IMR-90 (cell line): ENCODE results near the gene SESN1. TPM values are rescaled to one million over a fixed set of nuclear protein-coding genes. Genes with fewer than 3 reads are reported as not detected.
"Not testable (repeated sequence)": the region's sequence is repeated elsewhere in the genome, so short reads cannot be mapped to it uniquely, and the experiment has no call there.

ENCODE experiments used
- ATAC-seq: fragments of 200-7000 bp; cut with Tn5 transposase; 2 replicates; pipeline ENCODE4 v1.9.1; 2020; ENCODE audit warnings: low read depth, mild to moderate bottlenecking, moderate library complexity
- BruUV-seq: library from RNA; stranded (reverse); fragments of 400-500 nt; replicated peaks from 2 replicates; lab custom pipeline; 2021; lab: Mats Ljungman, UMichigan
- CTCF ChIA-PET: fragments of 300-600 bp; formaldehyde crosslinking; extraction: SDS; loops from one replicate; lab custom pipeline; 2021; ENCODE audit warnings: antibody characterized with exemption; lab: Yijun Ruan, JAX
- POLR2A ChIA-PET: fragments of 300-600 bp; sonication (Branson Sonifier 250); formaldehyde crosslinking; loops from one replicate; lab custom pipeline; 2022; ENCODE audit warnings: antibody characterized with exemption; ENCODE audit not compliant: unreplicated experiment; lab: Charles Lee
- DNase-seq: peaks from one replicate; pipeline ENCODE4 v3.0.0; 2013
- H2AFZ ChIP-seq: replicated peaks from 2 replicates; pipeline ENCODE3; 2013; ENCODE audit warnings: low read length, mild to moderate bottlenecking; ENCODE audit not compliant: poor library complexity
- H2AK5ac ChIP-seq: 2 replicates; pipeline ENCODE4 v1.6.1; 2013; ENCODE audit warnings: low read depth, low read length, inconsistent platforms
- H2AK9ac ChIP-seq: replicated peaks from 2 replicates; pipeline ENCODE3; 2013; ENCODE audit warnings: mild to moderate bottlenecking, low read depth, low read length, moderate library complexity; ENCODE audit not compliant: poor library complexity
- H2BK120ac ChIP-seq: 2 replicates; pipeline ENCODE4 v1.6.1; 2013; ENCODE audit warnings: low read depth, low read length, inconsistent platforms
- H2BK15ac ChIP-seq: 3 replicates; pipeline ENCODE4 v1.6.1; 2013; ENCODE audit warnings: low read depth, low read length, inconsistent platforms
- H2BK20ac ChIP-seq: 2 replicates; pipeline ENCODE4 v1.6.1; 2013; ENCODE audit warnings: low read depth, mild to moderate bottlenecking, inconsistent platforms, low read length, moderate library complexity
- H2BK5ac ChIP-seq: 2 replicates; pipeline ENCODE4 v1.6.1; 2013; ENCODE audit warnings: mild to moderate bottlenecking, low read depth, low read length, inconsistent platforms; ENCODE audit not compliant: poor library complexity, severe bottlenecking
- H3K14ac ChIP-seq: replicated peaks from 2 replicates; pipeline ENCODE4 v1.6.1; 2013; ENCODE audit warnings: low read depth, low read length, inconsistent platforms
- H3K18ac ChIP-seq: 2 replicates; pipeline ENCODE4 v1.6.1; 2013; ENCODE audit warnings: low read depth, low read length, control low read depth
- H3K23ac ChIP-seq: 2 replicates; pipeline ENCODE4 v1.6.1; 2013; ENCODE audit warnings: low read depth, low read length, inconsistent platforms
- H3K27ac ChIP-seq: 2 replicates; pipeline ENCODE4 v1.5.1; 2013; ENCODE audit warnings: mild to moderate bottlenecking, control low read depth, low read length; ENCODE audit not compliant: insufficient read depth
- H3K27me3 ChIP-seq: 2 replicates; pipeline ENCODE4 v1.6.1; 2013; ENCODE audit warnings: low read length; ENCODE audit not compliant: control insufficient read depth, insufficient read depth
- H3K36me3 ChIP-seq: 2 replicates; pipeline ENCODE4 v1.6.1; 2013; ENCODE audit warnings: low read length, mixed read lengths; ENCODE audit not compliant: control insufficient read depth, insufficient read depth
- H3K4ac ChIP-seq: 2 replicates; pipeline ENCODE4 v1.6.1; 2013; ENCODE audit warnings: low read depth, low read length, inconsistent platforms
- H3K4me1 ChIP-seq: 2 replicates; pipeline ENCODE4 v1.6.1; 2013; ENCODE audit warnings: low read length, mixed read lengths; ENCODE audit not compliant: control insufficient read depth, insufficient read depth
- H3K4me2 ChIP-seq: 2 replicates; pipeline ENCODE4 v1.6.1; 2013; ENCODE audit warnings: low read depth, mild to moderate bottlenecking, control low read depth, low read length, moderate library complexity
- H3K4me3 ChIP-seq: 2 replicates; pipeline ENCODE4 v1.5.1; 2013; ENCODE audit warnings: low read depth, mild to moderate bottlenecking, control low read depth, low read length, moderate library complexity; ENCODE audit not compliant: insufficient read depth
- H3K56ac ChIP-seq: 2 replicates; pipeline ENCODE4 v1.6.1; 2013; ENCODE audit warnings: low read length, inconsistent platforms; ENCODE audit not compliant: insufficient read depth; ENCODE audit errors: extremely low read depth
- H3K79me1 ChIP-seq, 2 experiments: 2 replicates each; pipeline ENCODE4 v1.6.1; 2013; ENCODE audit warnings: low read length in 2 of 2, inconsistent platforms in 1 of 2, low read depth in 1 of 2
- H3K9ac ChIP-seq: 2 replicates; pipeline ENCODE4 v1.6.1; 2013; ENCODE audit warnings: low read depth, low read length, control low read depth
- H3K9me1 ChIP-seq: 2 replicates; pipeline ENCODE4 v1.6.1; 2013; ENCODE audit warnings: low read length, inconsistent platforms; ENCODE audit not compliant: insufficient read depth
- H3K9me3 ChIP-seq: 2 replicates; pipeline ENCODE4 v1.6.1; 2013; ENCODE audit warnings: low read length; ENCODE audit not compliant: control insufficient read depth, insufficient read depth
- H4K20me1 ChIP-seq: 2 replicates; pipeline ENCODE4 v1.6.1; 2013; ENCODE audit warnings: low read length, inconsistent platforms; ENCODE audit not compliant: insufficient read depth
- H4K5ac ChIP-seq: 2 replicates; pipeline ENCODE4 v1.6.1; 2013; ENCODE audit warnings: mild to moderate bottlenecking, low read depth, low read length, control low read depth
- H4K8ac ChIP-seq, 2 experiments: 2 replicates each; pipeline ENCODE4 v1.6.1; 2013; ENCODE audit warnings: low read depth in 2 of 2, low read length in 2 of 2, control low read depth in 1 of 2, inconsistent platforms in 1 of 2
- H4K91ac ChIP-seq: 2 replicates; pipeline ENCODE4 v1.6.1; 2013; ENCODE audit warnings: low read depth, low read length, inconsistent platforms; ENCODE audit not compliant: insufficient read depth
- CEBPB ChIP-seq: IDR thresholded peaks from 2 replicates; pipeline ENCODE4 v1.6.1; 2012; ENCODE audit warnings: low read depth, low read length, improper control_type of control experiment
- CHD1 ChIP-seq: IDR thresholded peaks from 2 replicates; pipeline ENCODE4 v1.6.1; 2012; ENCODE audit warnings: low read depth, low read length, improper control_type of control experiment
- dilution Hi-C: fragments of 300-500 bp; cut with HindIII; formaldehyde crosslinking; loops from one replicate; pipeline ENCODE4 v1.14.3; 2018; ENCODE audit warnings: low sequenced_read_pairs; ENCODE audit not compliant: unreplicated experiment
- in situ Hi-C: fragments of 300-500 bp; cut with MboI; formaldehyde crosslinking; loops from 3 replicates; pipeline ENCODE4 v1.14.3; 2019; ENCODE audit warnings: low sequenced_read_pairs, inconsistent platforms, mixed read lengths
- intact Hi-C: fragments of 100-400 bp; cut with micrococcal nuclease; formaldehyde crosslinking; loops from 2 replicates; pipeline ENCODE4 v1.10.0; 2022
- polyA plus RNA-seq, 3 experiments: library from polyadenylated mRNA; depleted of rRNA; stranded (reverse); fragments of >200 nt; gene quantifications; 2 replicates each; pipeline ENCODE4 v1.2.3, GENCODE V29; 2012; ENCODE audit warnings: low replicate concordance in 1 of 3
- total RNA-seq: library from RNA; depleted of rRNA; stranded (reverse); fragments of >200 nt; gene quantifications from 2 replicates; pipeline ENCODE4 v1.2.3, GENCODE V29; 2012

The SESN1 gene
- total and polyA plus RNA-seq, 2 of the 4 experiments (the other 2 are of a cell fraction), result 9.7 to 16.7 TPM

DNA sequence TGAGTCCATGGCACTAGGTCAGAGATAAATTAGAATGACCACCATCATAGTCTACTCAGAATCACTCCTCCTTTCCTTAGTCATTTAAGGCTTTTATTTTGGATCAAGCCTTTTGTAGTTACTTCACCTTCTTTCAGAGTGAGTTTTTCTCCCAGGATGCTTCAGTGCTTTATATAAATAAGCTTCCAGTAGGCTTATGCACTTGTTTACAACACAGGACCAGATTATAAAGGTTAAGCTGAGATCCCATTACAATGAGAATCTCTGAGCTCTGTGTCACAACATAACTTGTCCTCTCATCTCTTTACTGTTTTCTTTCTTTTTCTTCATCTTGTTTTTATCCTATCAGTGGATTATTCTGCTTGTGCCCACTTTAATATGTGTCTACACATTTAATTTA lies 48.5 kb upstream of the SESN1 start:
- DNase-seq (peak; percentile 79), ATAC-seq (peak; percentile 95)
- dilution Hi-C loops, result no loop called here
- no TSS peak for BruUV-seq
- no peak overlapping the region for H4K5ac ChIP-seq
- no peak overlapping the region for H2AK9ac ChIP-seq
- H4K8ac ChIP-seq, result no peak overlapping the region
- H3K18ac ChIP-seq, result no peak overlapping the region
- no peak overlapping the region for H3K27ac ChIP-seq
- TF ChIP-seq CHD1 (no peak), CEBPB (0 out of 2 replicates have a peak, but pooled peaks have one; percentile 4)
- no peak overlapping the region for H3K56ac ChIP-seq
- peaks cover 0 to 8% of the 10 kb centered on the region in 2 experiments; a peak in 2 of 4 replicates for H3K79me1 ChIP-seq
- no peak overlapping the region for H2AFZ ChIP-seq
- no peak overlapping the region for H2BK120ac ChIP-seq
- H4K91ac ChIP-seq, result no peak overlapping the region
- H4K20me1 ChIP-seq, result no peaks in the 10 kb centered on the region
- H3K14ac ChIP-seq, result no peak overlapping the region
- peak overlapping the region; percentile 87 for H2BK5ac ChIP-seq
- no peak overlapping the region for H3K4ac ChIP-seq
- no peaks in the 10 kb centered on the region for H3K9me3 ChIP-seq
- H3K4me1 ChIP-seq, result no peaks in the 10 kb centered on the region
- H3K9me1 ChIP-seq, result no peaks in the 10 kb centered on the region
- H3K4me3 ChIP-seq, result no peak overlapping the region
- H3K4me2 ChIP-seq, result peak overlapping the region; percentile 7; the same call in 1 of the 2 replicates
- no peak overlapping the region for H3K9ac ChIP-seq
- in situ Hi-C loops, result no loop called here
- intact Hi-C loops, result no loop called here
- no peak overlapping the region for H2AK5ac ChIP-seq
- 0 out of 2 replicates have a peak, but pooled peaks cover 1% of the 10 kb centered on the region for H3K36me3 ChIP-seq
- POLR2A ChIA-PET, result interaction anchor here (0.6 kb wide), 1 partner anchor 1185 kb away, joined by 7 read pairs; the partner anchor contains the start of gene SEC63
- H2BK20ac ChIP-seq, result no peak overlapping the region
- no peak overlapping the region for H2BK15ac ChIP-seq
- H3K27me3 ChIP-seq, result no peaks in the 10 kb centered on the region
- CTCF ChIA-PET, result no interaction called here
- H3K23ac ChIP-seq, result no peak overlapping the region

DNA sequence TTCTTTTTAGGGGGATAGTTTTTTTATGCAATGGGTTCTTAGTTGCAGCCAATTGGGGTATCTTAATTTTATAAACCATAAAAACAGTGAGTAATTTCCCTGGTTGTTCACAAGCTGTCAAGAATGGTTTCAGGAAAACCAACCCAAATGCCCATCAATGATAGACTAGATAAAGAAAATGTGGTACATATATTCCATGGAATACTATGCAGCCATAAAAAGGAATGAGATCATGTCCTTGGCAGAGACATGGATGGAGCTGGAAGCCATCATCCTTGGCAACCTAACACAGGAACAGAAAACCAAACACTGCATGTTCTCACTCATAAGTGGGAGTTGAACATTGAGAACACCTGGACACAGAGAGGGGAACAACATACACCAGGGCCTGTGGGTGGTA lies 47.4 kb upstream of the SESN1 start:
- H3K4me1 ChIP-seq, DNase-seq, H2BK20ac ChIP-seq, H3K18ac ChIP-seq, H3K9ac ChIP-seq, H3K56ac ChIP-seq, H3K9me3 ChIP-seq, intact Hi-C loops, H3K4ac ChIP-seq, ATAC-seq, H3K36me3 ChIP-seq, H2AK9ac ChIP-seq, H3K4me3 ChIP-seq, H3K9me1 ChIP-seq, in situ Hi-C loops, H2BK5ac ChIP-seq, H4K8ac ChIP-seq, dilution Hi-C loops, BruUV-seq, H3K4me2 ChIP-seq, H2AFZ ChIP-seq, H3K27ac ChIP-seq, H3K27me3 ChIP-seq, H2BK15ac ChIP-seq, POLR2A ChIA-PET, H4K20me1 ChIP-seq, H4K91ac ChIP-seq, H3K14ac ChIP-seq, CTCF ChIA-PET, H2AK5ac ChIP-seq, H4K5ac ChIP-seq, H2BK120ac ChIP-seq, H3K79me1 ChIP-seq, H3K23ac ChIP-seq: not testable (repeated sequence)
